ACC112 (cell line): ENCODE data around the gene UNCX.

ENCODE experiments used
- H2AFZ ChIP-seq: fragments of 200-600 bp; sonication (generic); one replicate; pipeline ENCODE4 v1.6.0; 2017; ENCODE audit warnings: antibody characterized with exemption, low read length; ENCODE audit not compliant: unreplicated experiment
- H3K27ac ChIP-seq: fragments of 200-600 bp; sonication (generic); 2 replicates; pipeline ENCODE4 v1.5.1; 2014; ENCODE audit warnings: low read depth, mild to moderate bottlenecking, antibody characterized with exemption, low read length, moderate library complexity
- H3K27me3 ChIP-seq: fragments of 200-600 bp; sonication (generic); 2 replicates; pipeline ENCODE4 v1.6.1; 2014; ENCODE audit warnings: mild to moderate bottlenecking, antibody characterized with exemption, low read length, moderate library complexity, mixed read lengths; ENCODE audit not compliant: insufficient read depth
- H3K36me3 ChIP-seq: fragments of 200-600 bp; sonication (generic); 2 replicates; pipeline ENCODE4 v1.6.1; 2016; ENCODE audit warnings: mild to moderate bottlenecking, antibody characterized with exemption, low read length, moderate library complexity, mixed read lengths; ENCODE audit not compliant: insufficient read depth
- H3K4me1 ChIP-seq: fragments of 200-600 bp; sonication (generic); one replicate; pipeline ENCODE4 v1.6.1; 2016; ENCODE audit warnings: low read length, mixed read lengths; ENCODE audit not compliant: insufficient read depth, unreplicated experiment, control insufficient read depth
- H3K4me3 ChIP-seq: fragments of 200-600 bp; sonication (generic); 2 replicates; pipeline ENCODE4 v1.5.1; 2014; ENCODE audit warnings: mild to moderate bottlenecking, low read depth, low read length
- H3K79me2 ChIP-seq: fragments of 200-600 bp; sonication (generic); one replicate; pipeline ENCODE4 v1.6.0; 2016; ENCODE audit warnings: low read length; ENCODE audit not compliant: control insufficient read depth, unreplicated experiment, insufficient read depth

Gene UNCX

DNA sequence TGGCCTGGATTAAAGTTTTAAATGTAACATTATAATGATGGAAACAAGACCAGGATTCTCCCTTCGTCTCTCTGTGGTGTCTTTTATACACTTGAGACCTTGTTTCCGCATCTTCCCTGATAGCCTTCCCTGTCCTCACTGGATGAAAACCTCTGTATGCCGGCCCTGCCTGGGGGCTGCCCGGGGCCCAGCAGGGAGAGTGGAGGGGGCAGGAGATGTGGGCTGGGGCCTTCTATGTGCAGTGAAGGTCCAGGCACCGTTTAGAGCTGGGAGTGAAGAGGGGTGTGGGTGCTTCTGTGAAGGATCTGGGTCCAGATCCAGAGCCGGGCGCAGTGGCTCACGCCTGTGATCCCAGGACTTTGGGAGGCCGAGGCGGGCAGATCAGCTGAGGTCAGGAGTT lies 50.7 kb downstream of the UNCX start:
- no peak overlapping the region for H3K4me3 ChIP-seq
- H3K27ac ChIP-seq = no peak overlapping the region
- no peaks in the 10 kb centered on the region for H3K79me2 ChIP-seq
- H2AFZ ChIP-seq = no peak overlapping the region
- H3K36me3 ChIP-seq = no peaks in the 10 kb centered on the region
- peaks cover 5% of the 10 kb centered on the region for H3K27me3 ChIP-seq
- H3K4me1 ChIP-seq = no peaks in the 10 kb centered on the region

DNA sequence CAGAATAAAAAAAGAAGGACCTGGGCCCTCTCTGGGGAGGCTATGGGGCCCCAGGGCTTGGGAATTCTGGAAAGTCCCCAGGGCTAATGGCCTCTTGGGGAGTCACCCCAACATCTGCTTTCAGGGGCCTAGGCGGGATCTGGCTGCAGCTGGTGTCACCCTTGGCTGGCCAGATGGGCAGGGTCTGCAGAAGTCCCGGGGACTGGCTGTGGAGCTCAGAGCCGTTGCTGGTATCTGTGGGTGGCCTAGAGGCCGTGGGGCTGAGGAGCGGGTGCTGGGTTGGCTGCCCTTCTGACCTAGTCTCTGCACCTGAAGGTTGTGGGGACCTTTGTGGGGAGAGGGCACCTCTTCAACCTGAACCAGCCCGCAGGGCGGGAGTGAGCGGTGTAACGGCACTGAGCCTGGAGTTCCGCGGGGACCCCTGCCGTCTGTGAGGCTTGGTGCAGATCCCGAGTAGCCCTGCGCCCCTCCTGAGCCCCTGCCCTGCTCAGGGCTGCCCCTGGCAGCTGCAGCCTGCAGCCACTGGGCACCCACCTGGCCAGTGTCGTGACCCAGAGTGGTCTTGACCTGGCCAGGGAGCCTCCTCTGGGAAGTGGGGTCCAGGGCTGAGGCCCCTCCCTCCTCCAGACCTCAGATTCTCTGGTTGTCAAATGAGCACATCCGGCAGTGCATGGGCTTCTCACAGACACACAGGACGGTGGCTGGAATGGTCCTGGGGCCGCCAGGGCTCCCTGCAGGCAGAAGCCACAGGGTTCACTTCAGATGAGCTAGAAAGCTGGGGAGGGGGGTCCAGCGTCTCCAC lies 51.5 kb downstream of the UNCX start:
- no peaks in the 10 kb centered on the region for H3K36me3 ChIP-seq
- H2AFZ ChIP-seq = no peak overlapping the region
- no peak overlapping the region for H3K4me3 ChIP-seq
- no peaks in the 10 kb centered on the region for H3K79me2 ChIP-seq
- H3K27ac ChIP-seq = no peak overlapping the region
- H3K4me1 ChIP-seq = no peaks in the 10 kb centered on the region
- peaks cover 1% of the 10 kb centered on the region for H3K27me3 ChIP-seq

DNA sequence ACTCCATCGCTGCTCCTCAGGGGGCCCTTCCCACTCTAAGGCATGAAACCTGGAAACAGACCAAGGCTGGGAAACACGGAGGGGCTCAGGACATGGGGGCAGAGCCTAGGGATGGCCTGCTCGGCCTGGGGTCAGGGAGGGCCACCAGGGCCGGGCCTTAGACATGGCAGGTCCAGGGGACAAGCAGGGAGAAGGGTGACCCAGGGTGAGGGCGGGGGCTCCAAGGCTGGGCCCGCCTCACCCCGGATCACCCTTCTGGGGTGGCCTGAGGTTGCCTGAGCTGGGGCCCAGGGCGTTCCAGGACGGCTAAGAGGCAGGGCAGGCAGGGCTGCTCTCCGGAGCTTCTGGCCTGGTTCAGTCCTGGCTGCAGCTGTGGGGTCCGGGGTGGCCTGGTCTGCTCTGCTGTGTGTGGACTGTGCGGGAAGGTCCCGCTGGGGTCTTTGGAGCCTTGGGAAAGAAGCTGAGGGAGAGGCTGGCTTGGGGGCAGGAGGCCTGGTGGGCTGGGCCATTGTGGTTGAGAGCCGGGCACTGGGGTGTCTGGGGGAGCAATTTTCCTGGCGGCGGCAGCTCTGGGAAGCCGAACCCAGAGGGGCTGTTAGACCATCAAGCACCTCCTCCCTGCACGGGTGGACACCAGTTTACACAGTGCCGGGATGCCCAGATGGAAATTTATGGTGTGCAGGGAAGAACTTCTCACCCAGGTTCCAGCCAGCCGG lies 52.2 kb downstream of the UNCX start:
- H3K4me1 ChIP-seq = no peaks in the 10 kb centered on the region
- H3K27me3 ChIP-seq = no peaks in the 10 kb centered on the region; the same call in 1 of the 2 replicates
- no peaks in the 10 kb centered on the region for H3K36me3 ChIP-seq
- H3K4me3 ChIP-seq = no peak overlapping the region
- H3K79me2 ChIP-seq = no peaks in the 10 kb centered on the region
- no peak overlapping the region for H2AFZ ChIP-seq
- H3K27ac ChIP-seq = no peak overlapping the region

DNA sequence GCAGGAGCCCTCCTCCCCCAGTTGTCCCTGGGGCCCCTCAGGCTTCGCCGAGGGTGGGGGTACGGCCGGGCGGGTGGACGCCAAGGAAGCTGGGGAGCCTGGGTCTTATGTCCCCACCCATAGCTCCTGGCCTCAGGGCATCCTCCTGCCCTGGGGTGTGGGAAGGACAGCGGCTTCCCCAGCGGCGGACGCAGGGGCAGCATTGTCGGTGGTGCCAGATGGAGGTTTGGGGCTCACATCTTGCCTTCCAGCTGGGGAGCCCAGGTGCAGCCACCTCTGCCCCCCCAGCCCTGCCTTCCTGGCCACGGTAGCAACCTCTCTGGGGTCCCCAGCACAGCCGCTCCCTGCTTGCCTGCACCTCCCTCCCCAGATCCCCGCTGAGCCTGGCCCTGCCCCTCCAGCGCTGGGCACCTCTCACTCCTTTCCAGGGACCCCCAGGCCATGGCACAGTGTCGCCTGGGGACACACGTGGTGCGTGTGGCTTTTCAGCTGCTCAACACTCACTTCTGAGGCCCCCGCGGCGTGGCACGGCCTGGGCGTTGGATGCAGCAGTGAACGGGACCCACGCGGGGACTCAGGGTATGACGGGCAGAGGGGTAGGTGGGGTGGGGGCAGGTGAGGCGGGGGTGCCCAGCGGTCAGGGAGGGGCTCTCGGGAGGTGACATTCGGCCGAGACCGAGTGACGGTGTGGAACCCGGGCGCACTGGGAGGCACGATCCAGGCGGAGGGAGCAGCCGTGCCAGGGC lies 53.1 kb downstream of the UNCX start:
- H3K27ac ChIP-seq = no peak overlapping the region
- H3K79me2 ChIP-seq = no peaks in the 10 kb centered on the region
- H3K4me3 ChIP-seq = no peak overlapping the region
- H3K27me3 ChIP-seq = no peaks in the 10 kb centered on the region; the same call in 1 of the 2 replicates
- H3K4me1 ChIP-seq = no peaks in the 10 kb centered on the region
- H3K36me3 ChIP-seq = no peaks in the 10 kb centered on the region
- no peak overlapping the region for H2AFZ ChIP-seq
